NCI-H460 (cell line): ENCODE measurements around the gene PNLDC1. TPM values are rescaled to one million over a fixed set of nuclear protein-coding genes. Genes with fewer than 3 reads are reported as not detected.

Experiments used
- DNase-seq: peaks from one replicate; pipeline ENCODE4 v3.0.0-alpha.2; 2016; ENCODE audit warnings: low read depth; ENCODE audit errors: extremely low read depth
- polyA plus RNA-seq: library from polyadenylated mRNA; depleted of rRNA; stranded (reverse); fragments of >200 nt; gene quantifications from 2 replicates; pipeline ENCODE4 v1.2.3, GENCODE V29; 2014; cell fraction: nucleus; rRNA removed
- total RNA-seq: library from RNA; depleted of rRNA; stranded (reverse); fragments of >200 nt; shearing (Covaris generic); gene quantifications from 2 replicates; pipeline ENCODE4 v1.2.3, GENCODE V29; 2014; rRNA removed

The PNLDC1 gene
- not detected in 2 replicates for total RNA-seq
- polyA plus RNA-seq = not detected in 2 replicates

- no peak for DNase-seq
Measured at GRCh38 chr6:159800141-159800865, at the start of gene PNLDC1. Gene PNLDC1, plus strand, starts transcription at chr6:159800276. Its CDS starts 32 bp downstream, at chr6:159800308.

DNA sequence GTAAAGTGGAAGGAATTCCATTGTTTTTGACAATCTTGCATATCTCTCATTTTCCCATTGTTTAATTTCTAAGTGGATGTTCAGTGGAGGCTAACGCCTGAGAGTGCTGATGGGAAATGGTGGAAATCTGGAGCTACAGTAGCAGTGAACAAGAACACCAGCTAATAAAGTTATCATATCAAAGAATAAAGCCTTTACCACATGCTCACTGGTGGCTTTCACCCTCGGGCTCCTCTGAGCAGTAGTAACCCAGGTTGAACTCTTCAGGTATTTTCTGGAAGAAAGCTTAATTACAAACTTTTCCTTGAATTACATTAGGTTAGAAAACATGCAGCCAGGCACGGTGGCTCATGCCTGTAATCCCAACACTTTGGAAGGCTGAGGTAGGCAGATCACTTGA lies 48.6 kb upstream of the PNLDC1 start:
- DNase-seq = no peak

DNA sequence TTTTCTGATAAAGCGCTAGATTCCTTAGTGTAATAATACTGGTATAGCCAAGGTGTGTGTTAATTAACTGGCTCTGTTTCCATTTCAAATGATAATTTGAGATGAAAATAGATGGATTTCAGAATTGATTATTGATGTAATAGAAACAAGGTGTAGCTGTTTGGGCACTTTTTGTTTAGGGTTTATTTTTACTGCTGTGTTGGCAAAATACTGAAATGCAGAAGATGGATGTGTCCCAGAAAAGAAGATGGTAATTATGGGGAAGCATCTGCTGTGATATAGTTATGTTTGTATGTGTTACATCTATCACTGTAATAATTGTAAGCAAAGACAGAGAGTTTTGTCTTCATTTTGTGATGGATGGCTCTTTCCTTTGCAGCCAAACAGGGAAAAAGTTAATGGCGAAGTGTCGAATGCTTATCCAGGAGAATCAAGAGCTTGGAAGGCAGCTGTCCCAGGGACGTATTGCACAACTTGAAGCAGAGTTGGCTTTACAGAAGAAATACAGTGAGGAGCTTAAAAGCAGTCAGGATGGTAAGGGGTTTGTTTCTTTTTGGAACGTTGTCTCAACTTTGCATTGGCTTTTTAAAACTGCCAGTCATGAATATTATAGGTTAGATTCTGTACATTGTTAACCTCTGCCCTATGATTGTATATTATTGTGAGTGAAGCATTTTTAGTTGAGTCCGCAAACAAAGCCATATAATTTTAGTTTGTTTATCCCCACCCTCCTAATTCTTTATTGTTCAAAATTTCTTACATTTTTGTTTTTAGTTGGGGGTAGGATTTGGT lies 46.8 kb upstream of the PNLDC1 start:
- DNase-seq = no peak

DNA sequence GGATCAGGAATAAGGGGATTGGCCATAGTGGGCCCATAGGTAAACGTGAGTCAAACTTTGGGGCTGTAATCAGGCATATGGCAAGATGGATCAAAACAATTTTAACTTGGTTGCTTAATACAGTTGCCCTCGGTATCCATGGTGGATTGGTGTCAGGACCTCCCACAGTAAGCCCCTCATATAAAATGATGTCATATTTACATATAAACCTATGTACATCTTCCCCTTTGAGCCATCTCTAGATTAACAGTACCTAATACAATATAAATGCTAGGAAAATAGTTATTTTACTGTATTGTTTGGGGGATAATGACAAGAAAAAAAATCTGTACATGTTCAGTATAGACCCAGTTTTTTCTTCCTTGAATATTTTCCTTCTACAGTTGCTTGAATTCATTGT lies 45.7 kb upstream of the PNLDC1 start:
- DNase-seq = no peak

GRCh38 chr6:159754959-159755914 lies 44.8 kb upstream of the PNLDC1 start:
- DNase-seq = no peak

DNA sequence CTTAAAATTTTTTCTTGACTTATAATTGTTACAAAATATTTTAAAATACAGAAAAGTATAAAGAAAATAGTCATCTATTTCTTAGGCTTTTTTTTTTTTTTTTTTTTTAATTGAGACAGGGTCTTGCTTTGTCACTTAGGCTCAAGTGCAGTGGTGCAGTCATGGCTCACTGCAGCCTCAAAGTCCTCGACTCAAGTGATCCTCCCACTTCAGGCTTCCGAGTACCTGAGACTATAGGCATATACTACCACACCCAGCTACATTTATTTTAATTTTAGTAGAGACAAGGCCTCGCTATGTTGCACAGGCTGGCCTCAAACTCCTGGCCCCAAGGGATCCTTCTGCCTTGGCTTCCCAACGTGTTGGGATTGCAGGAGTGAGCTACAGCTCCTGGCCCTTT lies 43.6 kb upstream of the PNLDC1 start:
- no peak for DNase-seq

- no peak for DNase-seq
Measured at GRCh38 chr6:159758031-159759001, 41.8 kb upstream of the PNLDC1 start.

DNA sequence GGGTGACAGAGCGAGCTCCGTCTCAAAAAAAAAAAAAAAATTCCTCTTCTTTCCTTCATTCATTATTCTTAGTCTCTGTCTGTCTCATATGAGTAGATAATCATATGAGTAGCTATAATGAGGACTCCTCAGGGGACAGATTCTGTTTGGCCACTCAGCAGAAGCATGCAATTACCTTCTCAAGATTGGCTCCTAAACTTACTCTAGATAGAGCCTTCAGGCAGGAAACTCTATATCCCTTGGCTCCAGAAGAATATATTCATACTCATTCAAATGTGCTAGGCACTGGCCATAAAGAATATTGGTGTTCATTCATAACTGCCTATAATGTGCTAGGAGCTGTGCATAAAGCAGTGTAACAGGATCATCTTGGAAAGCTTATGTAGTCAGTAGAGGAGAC lies 40.4 kb upstream of the PNLDC1 start:
- DNase-seq = no peak

DNA sequence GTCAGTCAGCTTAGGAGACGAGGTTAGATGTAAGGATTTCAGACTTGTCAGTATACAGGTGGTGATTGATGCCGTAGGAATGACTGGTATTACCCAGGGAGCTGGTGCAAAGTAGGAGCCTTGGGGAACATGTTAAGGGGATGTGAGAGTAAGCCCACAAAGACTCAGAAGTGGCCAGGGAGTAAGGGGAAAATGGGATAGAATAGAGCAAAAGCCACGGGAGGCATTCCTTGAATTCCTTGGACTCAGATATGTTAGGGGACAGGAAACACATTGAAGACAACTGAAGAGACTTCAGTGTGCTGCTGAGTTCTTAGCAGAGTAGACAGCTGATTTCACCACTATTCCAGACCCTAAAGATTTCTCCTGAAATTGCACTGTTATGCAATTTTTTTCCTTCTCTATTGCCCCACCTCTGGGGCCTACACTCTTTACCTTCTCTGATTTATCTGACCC lies 39.4 kb upstream of the PNLDC1 start:
- no peak for DNase-seq

GRCh38 chr6:159761129-159761872 lies 38.8 kb upstream of the PNLDC1 start:
- DNase-seq = no peak

- DNase-seq = peak; percentile 92
Measured at GRCh38 chr6:159761873-159762680, 38.0 kb upstream of the PNLDC1 start, which contains the start of gene ACAT2. Gene ACAT2, plus strand, starts transcription at chr6:159762045. Its CDS starts 43 bp downstream, at chr6:159762088.

DNA sequence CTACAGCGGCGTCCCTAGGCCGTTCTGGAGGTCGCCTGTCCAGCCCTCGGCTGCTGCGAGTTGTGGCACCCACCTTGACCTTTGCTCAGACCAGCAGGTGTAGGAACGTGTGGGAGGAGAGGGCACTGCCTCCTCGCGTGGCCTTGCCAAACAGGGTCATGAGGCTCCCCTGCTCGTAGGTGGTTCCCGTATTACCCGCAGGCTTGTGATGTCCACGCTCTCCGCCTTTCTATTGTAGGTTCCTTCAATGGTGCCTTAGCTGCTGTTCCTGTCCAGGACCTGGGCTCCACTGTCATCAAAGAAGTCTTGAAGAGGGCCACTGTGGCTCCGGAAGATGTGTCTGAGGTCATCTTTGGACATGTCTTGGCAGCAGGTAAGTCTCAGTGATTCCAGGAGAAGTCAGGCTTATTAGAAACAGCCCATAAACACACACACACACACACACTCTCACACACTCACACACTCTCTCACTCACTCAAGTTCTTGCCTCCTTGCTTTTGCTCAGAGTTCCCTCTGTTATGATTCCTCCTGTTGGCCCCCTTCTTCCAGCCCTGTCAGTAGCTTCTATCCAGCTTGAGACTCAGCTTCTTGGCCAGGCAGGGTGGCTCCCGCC lies 37.3 kb upstream of the PNLDC1 start:
- DNase-seq = no peak

GRCh38 chr6:159766906-159767305 lies 33.2 kb upstream of the PNLDC1 start:
- no peak for DNase-seq

GRCh38 chr6:159769470-159769869 lies 30.6 kb upstream of the PNLDC1 start:
- DNase-seq = no peak

DNA sequence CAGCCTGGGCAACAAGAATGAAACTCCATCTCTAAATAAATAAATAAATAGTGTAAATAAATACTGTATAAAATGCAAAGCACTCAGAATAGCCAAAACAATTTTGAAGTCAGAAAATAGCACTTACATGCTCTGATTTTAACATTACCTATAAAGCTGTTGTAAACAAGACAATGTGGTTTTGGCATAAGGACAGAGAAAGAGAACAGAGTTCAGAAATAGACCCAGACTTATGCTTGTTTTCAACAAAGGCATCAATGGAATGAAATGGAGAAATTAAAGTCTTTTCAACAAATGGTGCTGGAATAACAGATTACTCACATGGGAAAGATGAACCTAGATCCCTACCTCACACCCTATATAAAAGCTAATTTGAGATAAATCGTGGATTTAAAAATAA lies 27.9 kb upstream of the PNLDC1 start:
- no peak for DNase-seq

DNA sequence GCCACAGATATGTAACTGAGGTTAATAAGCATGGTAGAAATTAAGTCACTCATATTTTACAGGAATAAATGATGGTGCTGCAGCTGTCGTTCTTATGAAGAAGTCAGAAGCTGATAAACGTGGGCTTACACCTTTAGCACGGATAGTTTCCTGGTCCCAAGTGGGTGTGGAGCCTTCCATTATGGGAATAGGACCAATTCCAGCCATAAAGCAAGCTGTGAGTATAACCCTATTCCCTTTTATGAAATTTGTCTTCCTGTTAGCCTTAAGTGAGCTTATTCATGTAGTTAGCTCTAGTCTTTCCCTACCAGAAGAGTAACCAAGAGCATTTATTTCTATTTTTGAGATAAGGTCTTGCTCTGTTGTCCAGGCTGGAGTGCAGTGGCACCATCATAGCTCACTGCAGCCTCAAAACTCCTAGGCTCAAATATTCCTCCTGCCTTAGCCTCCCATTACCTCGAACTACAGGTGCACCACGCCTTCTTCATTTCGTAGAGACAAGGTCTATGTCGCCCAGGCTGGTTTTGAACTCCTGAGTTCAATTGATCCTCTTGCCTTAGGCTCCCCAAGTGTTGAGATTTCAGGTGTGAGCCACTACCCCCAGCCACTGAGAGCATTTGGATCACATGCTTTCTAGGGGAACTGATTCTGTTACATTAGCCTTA lies 22.7 kb upstream of the PNLDC1 start:
- no peak for DNase-seq

DNA sequence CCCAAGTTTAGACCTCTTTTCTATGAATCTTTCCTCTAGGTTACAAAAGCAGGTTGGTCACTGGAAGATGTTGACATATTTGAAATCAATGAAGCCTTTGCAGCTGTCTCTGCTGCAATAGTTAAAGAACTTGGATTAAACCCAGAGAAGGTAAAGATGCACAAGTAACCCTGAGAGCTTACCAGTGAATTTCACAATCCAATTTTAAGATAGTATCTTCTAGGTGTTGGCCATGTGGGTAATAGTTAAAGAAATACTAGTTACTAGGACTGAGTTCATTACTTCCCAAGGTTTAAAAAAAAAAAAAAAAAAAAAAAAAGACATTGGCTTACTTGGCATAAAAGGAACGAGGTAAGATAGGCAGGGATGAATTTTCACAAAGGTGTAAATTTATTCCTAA lies 21.9 kb upstream of the PNLDC1 start:
- DNase-seq = no peak
